Astrocyte of the cerebellum (primary cell): ENCODE data around the gene PARP15.
"Not testable (repeated sequence)": the region's sequence is repeated elsewhere in the genome, so short reads cannot be mapped to it uniquely, and the experiment has no call there.

Experiments
- DNase-seq: peaks from one replicate; pipeline ENCODE4 v3.0.0-alpha.2; 2011; ENCODE audit warnings: low read depth
- H3K4me3 ChIP-seq: 2 replicates; pipeline ENCODE4 v1.5.1; 2011; ENCODE audit warnings: mild to moderate bottlenecking, low read depth, low read length, moderate library complexity
- in situ Hi-C: cut with HindIII; loops from 2 replicates; pipeline ENCODE4 v1.10.0; 2017; ENCODE audit warnings: low sequenced_read_pairs
- TF ChIP-seq, protein P1 (sequence below): IDR thresholded peaks from 2 replicates; pipeline ENCODE4 v1.5.1; 2012; ENCODE audit warnings: low read length, low read depth, moderate library complexity, mild to moderate bottlenecking; ENCODE audit errors: missing control alignments

Gene PARP15

GRCh38 chr3:122646146-122646988, 68.9 kb downstream of the PARP15 start:
- in situ Hi-C loops = no loop called here
- DNase-seq = no peak
- H3K4me3 ChIP-seq = no peak overlapping the region

DNA sequence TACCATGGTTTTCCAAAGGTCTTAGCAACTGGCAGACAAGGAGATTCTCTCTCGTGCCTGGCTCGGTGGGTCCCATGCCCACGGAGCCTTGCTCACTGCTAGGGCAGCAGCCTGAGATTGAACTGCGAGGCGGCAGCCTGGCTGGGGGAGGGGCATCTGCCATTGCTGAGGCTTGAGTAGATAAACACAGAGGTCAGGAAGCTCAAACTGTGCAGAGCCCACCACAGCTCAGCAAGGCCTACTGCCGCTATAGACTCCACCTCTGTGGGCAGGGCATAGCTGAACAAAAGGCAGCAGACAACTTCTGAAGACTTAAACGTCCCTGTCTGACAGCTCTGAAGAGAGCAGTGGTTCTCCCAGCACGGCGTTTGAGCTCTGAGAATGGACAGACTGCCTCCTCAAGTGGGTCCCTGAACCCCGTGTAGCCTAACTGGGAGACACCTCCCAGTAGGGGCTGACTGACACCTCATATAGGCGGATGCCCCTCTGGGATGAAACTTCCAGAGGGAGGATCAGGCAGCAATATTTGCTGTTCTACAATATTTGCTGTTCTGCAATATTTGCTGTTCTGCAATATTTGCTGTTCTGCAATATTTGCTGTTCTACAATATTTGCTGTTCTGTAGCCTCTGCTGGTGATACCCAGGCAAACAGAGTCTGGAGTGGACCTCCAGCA, 73.9 kb downstream of the PARP15 start:
- H3K4me3 ChIP-seq, DNase-seq: not testable (repeated sequence)
- in situ Hi-C loops = loop anchor here (25.0 kb wide), 1 partner anchor 189 kb away; no protein-coding TSS in a partner anchor

More at GRCh38 chr3:122646146-122646988, 68.9 kb downstream of the PARP15 start:
- TF ChIP-seq, protein P1, sequence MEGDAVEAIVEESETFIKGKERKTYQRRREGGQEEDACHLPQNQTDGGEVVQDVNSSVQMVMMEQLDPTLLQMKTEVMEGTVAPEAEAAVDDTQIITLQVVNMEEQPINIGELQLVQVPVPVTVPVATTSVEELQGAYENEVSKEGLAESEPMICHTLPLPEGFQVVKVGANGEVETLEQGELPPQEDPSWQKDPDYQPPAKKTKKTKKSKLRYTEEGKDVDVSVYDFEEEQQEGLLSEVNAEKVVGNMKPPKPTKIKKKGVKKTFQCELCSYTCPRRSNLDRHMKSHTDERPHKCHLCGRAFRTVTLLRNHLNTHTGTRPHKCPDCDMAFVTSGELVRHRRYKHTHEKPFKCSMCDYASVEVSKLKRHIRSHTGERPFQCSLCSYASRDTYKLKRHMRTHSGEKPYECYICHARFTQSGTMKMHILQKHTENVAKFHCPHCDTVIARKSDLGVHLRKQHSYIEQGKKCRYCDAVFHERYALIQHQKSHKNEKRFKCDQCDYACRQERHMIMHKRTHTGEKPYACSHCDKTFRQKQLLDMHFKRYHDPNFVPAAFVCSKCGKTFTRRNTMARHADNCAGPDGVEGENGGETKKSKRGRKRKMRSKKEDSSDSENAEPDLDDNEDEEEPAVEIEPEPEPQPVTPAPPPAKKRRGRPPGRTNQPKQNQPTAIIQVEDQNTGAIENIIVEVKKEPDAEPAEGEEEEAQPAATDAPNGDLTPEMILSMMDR = no peak

DNA sequence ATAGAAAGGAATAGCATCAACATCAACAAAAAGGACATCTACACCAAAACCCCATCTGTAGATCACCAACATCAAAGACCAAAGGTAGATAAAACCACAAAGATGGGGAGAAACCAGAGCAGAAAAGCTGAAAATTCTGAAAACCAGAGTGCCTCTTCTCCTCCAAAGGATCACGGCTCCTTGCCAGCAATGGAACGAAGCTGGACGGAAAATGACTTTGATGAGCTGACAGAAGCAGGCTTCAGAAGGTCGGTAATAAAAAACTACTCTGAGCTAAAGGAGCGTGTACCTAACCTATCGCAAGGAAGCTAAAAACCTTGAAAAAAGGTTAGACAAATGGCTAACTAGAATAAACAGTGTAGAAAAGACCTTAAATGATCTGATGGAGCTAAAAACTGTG, 74.5 kb downstream of the PARP15 start:
- not testable (repeated sequence) for DNase-seq
- in situ Hi-C loops = loop anchor here (25.0 kb wide), 1 partner anchor 190 kb away; no protein-coding TSS in a partner anchor

DNA sequence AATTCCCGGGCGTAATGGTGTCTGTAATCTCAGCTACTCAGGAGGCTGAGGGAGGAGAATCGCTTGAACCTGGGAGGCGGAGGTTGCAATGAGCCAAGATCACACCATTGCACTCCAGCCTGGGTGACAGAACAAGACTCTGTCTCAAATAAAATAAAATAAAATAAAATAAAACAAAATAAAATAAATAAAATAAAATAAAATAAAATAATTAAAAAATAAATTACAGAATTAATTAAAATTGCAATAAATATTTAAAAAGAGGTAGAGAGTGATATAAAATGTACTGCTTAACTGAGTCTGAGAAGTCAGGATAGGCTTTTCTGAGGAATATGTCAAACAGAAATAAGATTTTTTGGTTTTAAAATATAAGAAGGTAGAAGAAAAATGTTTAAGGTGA, 80.9 kb downstream of the PARP15 start:
- not testable (repeated sequence) for DNase-seq, H3K4me3 ChIP-seq
- in situ Hi-C loops = loop anchor here (25.0 kb wide), 1 partner anchor 196 kb away; no protein-coding TSS in a partner anchor

More for the DNA sequence above, 74.5 kb downstream of the PARP15 start:
- not testable (repeated sequence) for H3K4me3 ChIP-seq

DNA sequence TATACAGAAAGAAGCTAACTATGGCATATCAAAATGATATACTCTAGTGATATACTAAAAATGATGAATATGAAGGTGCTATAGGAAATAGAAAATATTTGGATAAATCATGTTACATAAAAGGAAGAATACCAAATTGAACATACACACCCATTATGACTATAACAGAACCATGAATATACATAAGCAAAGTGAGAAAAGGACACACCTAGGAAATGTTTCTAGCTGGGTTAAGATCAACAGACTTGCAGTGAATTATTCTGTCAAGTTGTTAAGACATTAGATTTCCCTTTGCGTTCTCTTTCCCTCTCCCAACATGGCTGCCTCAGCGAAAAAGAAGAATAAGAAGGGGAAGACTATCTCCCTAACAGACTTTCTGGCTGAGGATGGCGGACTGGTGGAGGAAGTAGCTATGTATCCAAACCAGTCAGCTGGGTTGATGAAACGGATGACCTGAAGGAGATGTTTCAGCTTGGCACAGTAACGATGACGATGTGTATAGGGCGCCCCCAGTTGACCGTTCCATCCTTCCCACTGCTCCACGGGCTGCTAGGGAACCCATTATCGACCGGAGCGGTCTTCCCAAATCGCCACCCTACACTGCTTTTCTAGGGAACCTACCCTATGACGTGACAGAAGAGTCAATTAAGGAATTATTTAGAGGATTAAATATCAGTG, 83.0 kb downstream of the PARP15 start:
- TF ChIP-seq, protein P1 = no peak
- DNase-seq = no peak
- in situ Hi-C loops = loop anchor here (25.0 kb wide), 1 partner anchor 198 kb away; no protein-coding TSS in a partner anchor
- no peak overlapping the region for H3K4me3 ChIP-seq

DNA sequence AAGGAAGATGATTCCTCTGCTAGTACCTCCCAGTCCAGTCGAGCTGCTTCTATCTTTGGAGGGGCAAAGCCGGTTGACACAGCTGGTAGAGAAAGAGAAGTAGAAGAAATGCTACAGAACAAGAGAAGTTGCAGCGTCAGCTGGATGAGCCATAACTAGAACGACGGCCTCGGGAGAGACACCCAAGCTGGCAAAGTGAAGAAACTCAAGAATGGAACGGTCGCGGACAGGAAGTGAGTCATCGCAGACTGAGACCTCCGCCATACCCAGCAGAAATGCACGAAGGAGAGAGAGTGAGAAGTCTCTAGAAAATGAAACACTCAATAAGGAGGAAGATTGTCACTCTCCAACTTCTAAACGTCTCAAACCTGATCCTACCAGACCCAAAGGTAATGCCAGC, 84.2 kb downstream of the PARP15 start:
- in situ Hi-C loops = loop anchor here (25.0 kb wide), 1 partner anchor 199 kb away; no protein-coding TSS in a partner anchor
- DNase-seq = no peak
- TF ChIP-seq, protein P1 = no peak
- no peak overlapping the region for H3K4me3 ChIP-seq

DNA sequence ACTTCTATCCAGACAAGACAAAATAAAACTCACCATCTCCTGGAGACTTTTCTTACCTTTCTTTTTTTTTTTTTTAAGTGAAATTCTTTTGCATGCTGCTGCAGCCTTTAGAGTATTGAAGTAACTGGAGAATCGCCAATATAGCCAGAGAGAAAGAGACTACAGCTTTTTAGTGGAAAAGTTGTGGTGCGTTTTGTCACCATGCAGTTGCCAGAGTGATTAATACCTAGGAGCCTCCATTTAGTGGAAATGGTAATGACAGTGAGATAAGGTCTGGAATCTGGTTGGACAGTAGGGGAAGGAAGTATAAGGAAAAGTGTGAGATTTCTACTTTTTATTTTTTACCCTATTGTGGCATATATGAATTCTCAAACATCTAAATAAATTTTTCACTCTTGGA, 85.1 kb downstream of the PARP15 start:
- DNase-seq = no peak
- in situ Hi-C loops = loop anchor here (25.0 kb wide), 1 partner anchor 200 kb away; no protein-coding TSS in a partner anchor
- TF ChIP-seq, protein P1 = no peak
- H3K4me3 ChIP-seq = no peak overlapping the region
